MM.1S (cell line): ENCODE data around the gene SEPTIN10.

Experiments
- DNase-seq: peaks from one replicate; pipeline ENCODE4 v3.0.0-alpha.2; 2015
- H2AFZ ChIP-seq: fragments of 300-600 bp; sonication (generic); 2 replicates; pipeline ENCODE4 v1.6.0; 2016; ENCODE audit warnings: antibody characterized with exemption, low read length
- H3F3A ChIP-seq: fragments of 300-600 bp; sonication (generic); 2 replicates; pipeline ENCODE4 v1.6.1; 2016; ENCODE audit warnings: mild to moderate bottlenecking, antibody characterized with exemption, low read length, moderate library complexity, mixed read lengths; ENCODE audit not compliant: insufficient read depth
- H3K27ac ChIP-seq: fragments of 300-600 bp; sonication (generic); 2 replicates; pipeline ENCODE4 v1.5.1; 2016; ENCODE audit warnings: mild to moderate bottlenecking, low read length
- H3K27me3 ChIP-seq: fragments of 300-600 bp; sonication (generic); replicated peaks from 2 replicates; pipeline ENCODE4 v1.6.0; 2016; ENCODE audit warnings: low read length; ENCODE audit not compliant: insufficient read depth
- H3K36me3 ChIP-seq: fragments of 300-600 bp; sonication (generic); replicated peaks from 2 replicates; pipeline ENCODE4 v1.6.1; 2016; ENCODE audit warnings: mild to moderate bottlenecking, low read length, mixed read lengths; ENCODE audit not compliant: insufficient read depth
- H3K4me1 ChIP-seq: fragments of 300-600 bp; sonication (generic); 2 replicates; pipeline ENCODE4 v1.6.1; 2016; ENCODE audit warnings: low read length, mixed read lengths
- H3K4me2 ChIP-seq: fragments of 300-600 bp; sonication (generic); 2 replicates; pipeline ENCODE4 v1.6.0; 2016; ENCODE audit warnings: low read depth, low read length
- H3K4me3 ChIP-seq: fragments of 300-600 bp; sonication (generic); 2 replicates; pipeline ENCODE4 v1.5.1; 2016; ENCODE audit warnings: low read length, mixed read lengths
- H3K79me2 ChIP-seq: fragments of 300-600 bp; sonication (generic); 2 replicates; pipeline ENCODE4 v1.6.1; 2016; ENCODE audit warnings: mixed run types, low read length, mixed read lengths
- H3K9ac ChIP-seq: fragments of 300-600 bp; sonication (generic); 2 replicates; pipeline ENCODE4 v1.6.1; 2016; ENCODE audit warnings: low read length, mixed read lengths
- H3K9me2 ChIP-seq: fragments of 300-600 bp; sonication (generic); replicated peaks from 2 replicates; pipeline ENCODE4 v1.6.1; 2016; ENCODE audit warnings: mild to moderate bottlenecking, low read length, mixed read lengths; ENCODE audit not compliant: insufficient read depth
- H3K9me3 ChIP-seq: fragments of 300-600 bp; sonication (generic); replicated peaks from 2 replicates; pipeline ENCODE4 v1.6.1; 2016; ENCODE audit warnings: mild to moderate bottlenecking, low read length, mixed read lengths; ENCODE audit not compliant: insufficient read depth
- H4K20me1 ChIP-seq: fragments of 300-600 bp; sonication (generic); 2 replicates; pipeline ENCODE4 v1.6.1; 2016; ENCODE audit warnings: mild to moderate bottlenecking, low read length, moderate library complexity, mixed read lengths; ENCODE audit not compliant: insufficient read depth
- CTCF ChIP-seq: fragments of 300-600 bp; sonication (generic); IDR thresholded peaks from 2 replicates; pipeline ENCODE4 v1.5.1; 2016; ENCODE audit warnings: antibody characterized with exemption, low read length, mixed read lengths
- EZH2 ChIP-seq: fragments of 300-600 bp; sonication (generic); optimal IDR thresholded peaks from 2 replicates; pipeline ENCODE3; 2017; ENCODE audit warnings: low read depth, mild to moderate bottlenecking, antibody characterized with exemption, low read length, mixed read lengths
- EZH2phosphoT487 ChIP-seq: fragments of 300-600 bp; sonication (generic); IDR thresholded peaks from 2 replicates; pipeline ENCODE4 v1.6.1; 2018; ENCODE audit warnings: antibody characterized with exemption, low read length

Gene SEPTIN10

GRCh38 chr2:109529532-109530449 lies 84.0 kb downstream of the SEPTIN10 start:
- no peaks in the 10 kb centered on the region for H3F3A ChIP-seq
- H3K27ac ChIP-seq, result no peak overlapping the region
- DNase-seq, result no peak
- no peaks in the 10 kb centered on the region for H3K9me3 ChIP-seq
- no peaks in the 10 kb centered on the region for H3K4me1 ChIP-seq
- H3K9me2 ChIP-seq, result no peaks in the 10 kb centered on the region
- no peaks in the 10 kb centered on the region for H4K20me1 ChIP-seq
- no peaks in the 10 kb centered on the region for H3K36me3 ChIP-seq
- TF ChIP-seq CTCF (no peak), EZH2 (no peak), EZH2phosphoT487 (no peak)
- H3K4me2 ChIP-seq, result no peak overlapping the region
- H3K79me2 ChIP-seq, result no peaks in the 10 kb centered on the region
- H2AFZ ChIP-seq, result no peak overlapping the region
- H3K4me3 ChIP-seq, result no peak overlapping the region
- no peaks in the 10 kb centered on the region for H3K27me3 ChIP-seq
- H3K9ac ChIP-seq, result no peak overlapping the region

DNA sequence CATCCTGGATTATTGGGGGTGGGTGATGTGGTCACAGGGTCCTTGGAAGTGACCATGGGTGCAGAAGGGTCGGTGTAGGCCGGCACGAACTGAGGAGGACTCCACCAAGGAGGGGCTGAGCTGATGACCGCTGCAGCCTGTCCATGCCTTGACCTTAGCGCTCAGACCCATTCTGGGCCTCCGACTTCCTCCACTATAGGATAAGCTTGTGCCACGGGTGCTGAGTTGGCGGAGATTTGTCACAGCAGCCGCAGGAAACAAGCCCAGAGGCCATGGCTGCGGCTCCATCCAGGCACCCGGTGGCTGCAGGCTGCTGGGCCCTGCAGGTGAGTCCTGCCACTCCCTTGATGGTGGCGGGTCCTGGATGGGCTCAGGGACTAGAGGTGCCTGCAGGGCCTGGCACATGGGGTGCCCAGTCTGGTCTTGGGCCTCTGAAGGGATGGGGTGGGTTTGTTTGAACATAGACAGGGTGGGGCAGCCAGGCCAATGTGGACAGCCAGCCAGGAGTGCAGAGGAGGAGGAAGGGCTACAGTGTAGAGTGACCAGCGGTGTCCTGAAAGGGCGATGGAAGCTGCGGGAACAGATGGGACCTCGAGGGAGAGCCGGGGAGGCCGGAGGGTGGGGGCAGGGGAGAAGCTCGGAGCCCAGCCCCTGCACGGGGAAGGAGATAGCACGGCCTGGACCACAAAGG lies 84.8 kb downstream of the SEPTIN10 start:
- Histone ChIP-seq H3K9ac (no peak overlapping the region), H3F3A (no peaks in the 10 kb centered on the region), H3K4me2 (no peak overlapping the region), H4K20me1 (no peaks in the 10 kb centered on the region), H3K4me3 (no peak overlapping the region), H2AFZ (no peak overlapping the region), H3K79me2 (no peaks in the 10 kb centered on the region), H3K27me3 (no peaks in the 10 kb centered on the region), H3K4me1 (no peaks in the 10 kb centered on the region), H3K36me3 (no peaks in the 10 kb centered on the region), H3K9me3 (no peaks in the 10 kb centered on the region), H3K9me2 (no peaks in the 10 kb centered on the region), H3K27ac (no peak overlapping the region)
- no peak for DNase-seq
- TF ChIP-seq CTCF (no peak), EZH2phosphoT487 (no peak), EZH2 (no peak)

DNA sequence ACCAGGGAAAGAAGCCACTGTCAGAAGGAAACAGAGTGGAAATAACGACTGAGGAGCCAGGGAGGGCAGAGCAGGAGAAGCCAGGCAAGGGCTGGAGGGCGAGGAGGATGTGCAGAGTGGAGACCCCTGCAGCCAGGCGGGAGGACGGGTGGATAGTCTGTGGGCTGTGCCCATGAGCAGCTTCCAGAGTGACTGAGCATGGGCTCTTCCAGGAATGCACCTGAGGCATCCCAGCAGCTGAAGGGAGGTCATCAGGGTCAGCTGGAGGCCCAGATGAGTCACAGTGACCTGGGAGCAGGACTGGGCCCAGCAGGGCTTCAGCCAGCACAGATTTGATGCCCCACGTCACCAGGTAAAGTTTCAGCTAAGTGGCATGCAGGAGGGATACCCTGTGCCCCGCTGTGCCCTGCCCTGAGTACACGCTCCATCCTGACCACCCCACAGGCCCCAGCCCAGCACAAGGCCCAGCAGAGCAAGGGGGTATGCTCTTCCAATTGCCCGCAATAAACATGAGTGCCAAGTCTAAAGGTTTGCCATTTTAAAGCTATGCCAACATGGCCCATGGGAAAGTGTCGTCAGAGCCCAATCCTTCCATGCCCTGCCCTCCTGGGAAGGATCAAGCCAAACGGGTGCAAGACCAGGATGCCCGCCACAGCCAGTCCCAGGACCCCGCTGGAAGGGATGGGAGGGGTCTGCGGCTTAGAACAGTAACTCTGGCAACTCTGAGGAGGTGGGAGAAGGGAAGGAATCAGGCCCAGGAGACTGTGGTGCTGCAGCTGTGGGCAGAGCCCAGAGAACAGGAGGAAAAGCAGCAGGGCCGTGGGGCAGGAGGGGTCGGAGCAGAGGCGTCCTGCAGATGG lies 85.7 kb downstream of the SEPTIN10 start:
- H2AFZ ChIP-seq, result no peak overlapping the region
- no peaks in the 10 kb centered on the region for H3K4me1 ChIP-seq
- H3K27ac ChIP-seq, result no peak overlapping the region

More for the DNA sequence above, 85.7 kb downstream of the SEPTIN10 start:
- H3K9me2 ChIP-seq, result no peaks in the 10 kb centered on the region
- no peaks in the 10 kb centered on the region for H3K79me2 ChIP-seq
- no peak overlapping the region for H3K4me3 ChIP-seq
- no peak overlapping the region for H3K4me2 ChIP-seq
- TF ChIP-seq CTCF (no peak), EZH2phosphoT487 (no peak), EZH2 (no peak)
- no peaks in the 10 kb centered on the region for H3K36me3 ChIP-seq
- DNase-seq, result no peak
- H3K9me3 ChIP-seq, result no peaks in the 10 kb centered on the region
- H3K9ac ChIP-seq, result no peak overlapping the region
- H4K20me1 ChIP-seq, result no peaks in the 10 kb centered on the region
- H3F3A ChIP-seq, result no peaks in the 10 kb centered on the region
- H3K27me3 ChIP-seq, result no peaks in the 10 kb centered on the region
